IPS-15b (cell line): ENCODE measurements around the gene YPEL2.

ENCODE experiments used
- H3K27me3 ChIP-seq: one replicate; pipeline ENCODE4 v1.6.1; 2013; ENCODE audit warnings: low read length; ENCODE audit not compliant: control insufficient read depth, insufficient read depth
- H3K36me3 ChIP-seq: one replicate; pipeline ENCODE4 v1.6.1; 2013; ENCODE audit warnings: low read length; ENCODE audit not compliant: control insufficient read depth, insufficient read depth
- H3K4me1 ChIP-seq: one replicate; pipeline ENCODE4 v1.6.1; 2013; ENCODE audit warnings: mild to moderate bottlenecking, low read length; ENCODE audit not compliant: control insufficient read depth, insufficient read depth
- H3K4me3 ChIP-seq: one replicate; pipeline ENCODE4 v1.5.1; 2013; ENCODE audit warnings: low read depth, low read length
- H3K9ac ChIP-seq: one replicate; pipeline ENCODE4 v1.6.1; 2013; ENCODE audit warnings: low read depth, mild to moderate bottlenecking, low read length
- H3K9me3 ChIP-seq: one replicate; pipeline ENCODE4 v1.6.1; 2013; ENCODE audit warnings: mild to moderate bottlenecking, low read length; ENCODE audit not compliant: control insufficient read depth, insufficient read depth

YPEL2 gene

DNA sequence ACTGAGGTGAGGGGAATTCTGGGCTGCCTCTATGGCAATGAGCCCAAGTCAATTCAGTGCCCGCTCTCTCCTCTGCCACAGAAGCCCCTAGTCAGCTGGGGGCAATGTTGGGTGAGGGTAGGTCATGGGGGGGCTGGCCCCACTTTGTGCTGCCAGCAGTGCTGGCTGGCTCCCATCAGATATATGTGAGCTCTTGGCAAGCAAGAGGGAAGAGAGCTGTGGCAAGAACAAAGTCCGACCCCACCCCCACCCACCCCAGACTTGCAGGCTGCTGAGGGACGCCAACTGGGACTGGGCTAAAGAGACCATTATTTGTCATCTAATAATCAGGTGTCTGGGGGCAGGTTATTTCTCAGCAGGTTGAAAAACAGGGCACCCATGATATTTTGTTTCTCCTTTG, 89.4 kb downstream of the YPEL2 start:
- no peaks in the 10 kb centered on the region for H3K27me3 ChIP-seq
- H3K36me3 ChIP-seq = no peaks in the 10 kb centered on the region
- H3K9ac ChIP-seq = no peak overlapping the region
- H3K4me1 ChIP-seq = peaks cover 5% of the 10 kb centered on the region
- no peaks in the 10 kb centered on the region for H3K9me3 ChIP-seq
- no peak overlapping the region for H3K4me3 ChIP-seq

DNA sequence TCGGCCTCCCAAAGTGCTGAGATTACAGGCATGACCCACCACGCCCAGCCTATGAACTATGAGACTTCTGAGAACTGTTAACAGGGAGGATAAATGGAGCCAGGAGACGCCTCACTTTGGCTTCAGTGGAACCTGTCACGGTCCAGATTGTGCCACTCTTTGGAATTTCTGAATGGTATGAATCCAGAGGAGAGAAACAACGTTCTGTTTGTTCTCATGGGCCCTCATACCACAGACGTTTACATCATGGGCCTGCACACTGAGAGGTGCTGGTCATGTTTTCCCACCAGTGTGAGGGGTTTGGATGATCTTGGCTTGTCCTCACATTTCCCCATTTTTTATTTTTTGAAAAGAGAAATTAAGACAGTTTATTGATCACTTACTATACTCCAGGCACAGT, 90.3 kb downstream of the YPEL2 start:
- Histone ChIP-seq H3K27me3 (no peaks in the 10 kb centered on the region), H3K9ac (no peak overlapping the region), H3K36me3 (no peaks in the 10 kb centered on the region), H3K4me3 (no peak overlapping the region), H3K9me3 (no peaks in the 10 kb centered on the region), H3K4me1 (peaks cover 5% of the 10 kb centered on the region)

DNA sequence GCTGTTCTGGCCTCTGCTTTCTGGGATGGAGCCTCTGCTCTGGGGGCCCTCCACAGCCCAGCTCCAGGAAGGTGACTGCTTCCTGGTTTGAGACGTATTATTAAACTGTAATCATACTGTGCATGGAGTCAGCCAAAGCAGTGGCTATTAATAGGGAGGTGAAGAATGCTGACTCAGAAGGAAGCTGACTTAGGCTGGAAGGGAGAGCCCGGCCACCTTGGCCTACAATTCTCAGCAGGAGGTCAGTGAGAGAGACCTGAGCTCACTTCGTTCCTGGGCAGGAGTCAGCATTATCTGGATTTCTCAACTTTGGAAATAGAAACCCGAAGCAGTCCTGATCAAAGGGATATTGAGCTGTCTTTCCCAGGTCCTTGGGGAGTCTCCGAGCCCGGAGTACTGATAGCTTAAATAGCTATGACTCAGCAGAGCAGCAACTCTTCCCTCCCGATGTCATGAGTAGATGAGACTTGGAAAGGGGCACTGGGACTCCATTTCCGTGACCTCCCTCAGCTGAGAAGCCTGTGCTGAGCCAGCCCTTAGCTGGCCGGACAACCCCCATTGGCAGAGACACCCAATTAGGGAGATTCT, 91.8 kb downstream of the YPEL2 start:
- Histone ChIP-seq H3K9ac (no peak overlapping the region), H3K36me3 (no peaks in the 10 kb centered on the region), H3K9me3 (no peaks in the 10 kb centered on the region), H3K27me3 (no peaks in the 10 kb centered on the region), H3K4me3 (no peak overlapping the region), H3K4me1 (peaks cover 5% of the 10 kb centered on the region)

DNA sequence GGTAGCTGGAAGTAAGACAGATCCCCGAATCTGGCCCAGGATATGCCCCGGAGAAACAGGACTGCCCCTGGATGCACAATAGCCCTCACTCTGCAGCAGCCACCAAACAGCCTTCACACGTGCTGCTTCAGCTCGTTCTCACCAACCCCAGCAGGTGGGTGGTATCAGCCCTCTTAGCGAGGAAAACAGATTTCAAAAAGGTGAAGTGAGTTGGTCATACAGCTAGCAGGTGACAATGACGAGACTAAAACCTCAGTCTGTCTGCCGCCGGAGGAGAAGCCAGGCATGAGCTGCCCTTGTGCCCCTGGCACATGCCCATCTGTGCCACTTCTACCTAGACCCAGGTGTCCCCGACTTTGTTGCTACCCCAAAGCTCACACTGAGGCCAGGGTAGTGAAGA, 92.4 kb downstream of the YPEL2 start:
- H3K36me3 ChIP-seq = no peaks in the 10 kb centered on the region
- H3K9ac ChIP-seq = no peak overlapping the region
- H3K4me3 ChIP-seq = no peak overlapping the region
- H3K4me1 ChIP-seq = peaks cover 5% of the 10 kb centered on the region
- H3K27me3 ChIP-seq = no peaks in the 10 kb centered on the region
- no peaks in the 10 kb centered on the region for H3K9me3 ChIP-seq

DNA sequence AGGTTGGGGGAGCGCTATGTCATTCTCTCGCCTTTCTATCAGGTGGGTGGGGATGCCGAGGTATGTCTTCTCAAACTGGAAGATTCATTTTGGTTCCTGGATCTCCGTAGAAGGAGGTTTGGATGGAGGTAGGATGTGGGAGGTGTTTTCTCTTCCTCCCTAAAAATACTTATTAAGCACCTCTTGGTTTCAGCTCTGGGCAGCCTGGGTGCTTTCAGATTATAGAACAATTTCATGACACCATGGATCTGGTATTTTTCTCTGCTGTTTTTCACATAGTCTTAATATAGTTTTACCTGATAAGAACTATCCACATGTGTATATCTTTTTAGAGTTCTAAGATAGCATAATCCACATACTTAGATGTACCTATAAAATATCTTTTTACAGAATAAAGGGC, 92.9 kb downstream of the YPEL2 start:
- Histone ChIP-seq H3K4me1 (peaks cover 5% of the 10 kb centered on the region), H3K36me3 (no peaks in the 10 kb centered on the region), H3K9me3 (no peaks in the 10 kb centered on the region), H3K9ac (no peak overlapping the region), H3K27me3 (no peaks in the 10 kb centered on the region), H3K4me3 (no peak overlapping the region)

DNA sequence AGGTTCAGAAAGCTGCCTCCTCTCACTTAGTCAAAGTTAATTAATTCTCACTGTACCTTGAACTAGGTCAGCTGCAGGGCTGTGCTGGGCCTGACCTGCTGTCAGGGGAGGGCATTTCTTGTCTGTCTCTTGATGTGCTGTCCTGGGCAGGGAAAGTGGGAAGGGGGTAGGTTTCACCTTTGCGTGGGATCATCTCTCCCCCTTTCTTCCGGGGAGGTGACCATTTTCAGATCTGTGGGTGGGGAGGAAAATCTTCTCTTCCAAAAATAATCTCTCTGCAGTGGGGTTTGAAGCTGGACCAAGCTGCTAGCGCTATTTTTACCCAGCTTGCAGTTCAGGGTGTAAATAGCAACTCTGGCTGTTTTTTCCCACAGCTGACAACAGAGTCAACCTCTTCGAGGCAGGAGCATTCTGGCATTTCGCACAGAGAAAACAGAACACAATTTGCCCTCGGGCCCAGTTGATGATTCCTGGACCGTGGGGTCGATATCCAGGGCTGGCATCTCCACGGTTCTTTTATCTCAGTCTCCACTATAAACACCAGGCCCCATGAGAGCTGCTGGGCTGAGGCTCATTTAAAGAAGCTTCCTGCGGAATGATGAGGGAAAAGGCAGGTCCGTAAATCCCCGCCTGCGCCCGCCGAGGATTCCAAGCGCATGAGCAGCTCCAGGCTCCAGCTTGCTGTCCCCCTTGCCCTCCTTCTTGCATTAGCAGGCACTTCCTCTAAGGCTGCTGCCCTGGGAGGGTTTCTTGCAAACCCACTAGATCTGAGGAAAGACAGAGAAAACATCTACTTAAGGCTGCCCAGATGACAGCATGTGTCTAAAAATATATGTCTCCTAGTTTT, 93.9 kb downstream of the YPEL2 start:
- Histone ChIP-seq H3K27me3 (no peaks in the 10 kb centered on the region), H3K36me3 (no peaks in the 10 kb centered on the region), H3K9me3 (no peaks in the 10 kb centered on the region), H3K4me3 (no peak overlapping the region), H3K9ac (no peak overlapping the region), H3K4me1 (peaks cover 5% of the 10 kb centered on the region)

DNA sequence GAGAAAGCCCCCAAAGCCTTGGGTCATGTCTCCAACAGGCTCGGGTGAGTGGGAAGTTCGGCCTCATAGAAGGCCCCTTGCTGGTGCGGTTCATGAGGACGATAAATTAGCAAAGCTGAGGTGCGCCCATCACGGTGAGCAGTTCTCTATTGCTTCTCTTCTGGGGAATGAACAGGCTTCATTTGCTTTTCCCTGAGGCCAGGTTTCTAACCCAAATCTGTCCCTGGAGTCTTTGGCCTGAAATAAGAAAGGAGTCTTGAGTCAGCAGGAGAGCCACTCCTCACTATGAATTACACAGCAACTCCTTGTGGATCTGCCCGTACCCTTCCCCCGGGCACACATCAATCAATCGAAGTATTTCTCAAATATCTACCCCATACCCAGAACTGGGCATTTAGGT, 94.6 kb downstream of the YPEL2 start:
- H3K9me3 ChIP-seq = no peaks in the 10 kb centered on the region
- no peak overlapping the region for H3K9ac ChIP-seq
- peaks cover 5% of the 10 kb centered on the region for H3K4me1 ChIP-seq
- H3K36me3 ChIP-seq = no peaks in the 10 kb centered on the region
- no peaks in the 10 kb centered on the region for H3K27me3 ChIP-seq
- H3K4me3 ChIP-seq = no peak overlapping the region

DNA sequence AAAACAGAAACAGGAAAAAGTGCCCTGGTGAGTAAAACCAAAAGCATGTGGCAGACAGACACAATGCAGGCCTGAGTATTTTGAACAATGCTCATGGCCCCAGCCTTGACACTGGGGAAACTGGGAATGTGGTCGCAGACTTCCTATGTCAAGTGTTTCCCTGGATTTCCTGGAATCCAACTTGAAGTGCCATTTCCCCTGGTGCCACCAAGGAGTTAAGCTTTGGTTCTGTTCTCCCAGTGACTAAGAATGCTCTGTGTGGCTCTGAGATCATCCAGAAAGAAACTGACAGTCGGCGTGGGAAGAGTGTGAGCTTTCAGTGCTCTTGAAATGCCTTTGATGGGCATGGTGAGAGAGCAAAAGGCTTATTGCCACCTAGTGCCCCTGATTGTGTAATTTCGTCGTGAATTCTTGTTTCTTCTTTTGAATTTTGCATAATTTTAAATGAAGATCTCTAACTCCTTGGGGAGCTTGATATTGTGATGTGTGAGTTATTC, 96.0 kb downstream of the YPEL2 start:
- peaks cover 5% of the 10 kb centered on the region for H3K4me1 ChIP-seq
- no peaks in the 10 kb centered on the region for H3K36me3 ChIP-seq
- H3K9ac ChIP-seq = no peak overlapping the region
- H3K4me3 ChIP-seq = no peak overlapping the region
- no peaks in the 10 kb centered on the region for H3K27me3 ChIP-seq
- H3K9me3 ChIP-seq = no peaks in the 10 kb centered on the region

DNA sequence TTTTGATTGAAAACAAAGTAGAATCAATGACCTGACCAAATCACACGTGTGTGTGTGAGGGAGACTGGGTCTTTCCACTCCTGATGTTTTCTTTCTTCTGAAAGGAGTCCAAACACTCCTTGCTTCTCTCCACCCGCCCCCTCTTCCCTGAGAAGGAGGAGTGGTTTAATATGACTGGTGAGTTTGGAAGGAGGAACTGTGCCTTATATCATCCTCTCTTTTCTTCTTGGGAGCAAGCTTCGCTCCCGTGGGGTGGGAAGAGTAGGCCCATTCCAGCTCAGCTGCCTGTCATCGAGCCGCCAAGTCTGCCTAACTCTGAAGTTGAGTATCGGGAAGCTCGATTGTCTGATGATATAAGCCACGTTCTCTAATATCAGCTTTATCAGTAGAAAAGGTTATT, 96.5 kb downstream of the YPEL2 start:
- Histone ChIP-seq H3K9me3 (no peaks in the 10 kb centered on the region), H3K4me1 (peaks cover 4% of the 10 kb centered on the region), H3K27me3 (no peaks in the 10 kb centered on the region), H3K36me3 (no peaks in the 10 kb centered on the region), H3K4me3 (no peak overlapping the region), H3K9ac (no peak overlapping the region)

DNA sequence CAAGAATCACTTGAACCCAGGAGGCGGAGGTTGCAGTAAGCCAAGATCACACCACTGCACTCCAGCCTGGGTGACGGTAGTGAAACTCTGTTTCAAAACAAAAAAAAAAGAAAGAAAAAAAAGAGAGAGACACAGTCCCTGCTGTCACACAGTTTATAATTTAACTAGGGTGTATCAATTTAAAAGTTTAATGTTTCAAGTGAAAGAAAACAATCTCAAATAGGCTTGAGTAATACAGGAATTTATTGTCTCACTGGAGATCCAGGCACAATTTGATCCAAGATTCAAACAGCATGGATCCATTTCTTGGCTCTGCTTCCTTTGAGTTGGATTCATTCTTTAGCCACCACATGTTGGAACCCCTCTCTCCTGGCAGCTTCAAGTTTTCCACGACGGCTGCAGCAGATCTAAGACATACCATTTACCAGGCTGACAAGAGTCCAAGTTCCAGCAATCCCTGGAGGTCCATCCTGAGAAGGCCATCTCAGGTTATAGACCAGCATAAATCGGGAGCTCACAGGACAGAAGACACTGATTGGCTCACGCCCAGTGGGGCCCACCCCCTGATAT, 97.5 kb downstream of the YPEL2 start:
- no peak overlapping the region for H3K4me3 ChIP-seq

DNA sequence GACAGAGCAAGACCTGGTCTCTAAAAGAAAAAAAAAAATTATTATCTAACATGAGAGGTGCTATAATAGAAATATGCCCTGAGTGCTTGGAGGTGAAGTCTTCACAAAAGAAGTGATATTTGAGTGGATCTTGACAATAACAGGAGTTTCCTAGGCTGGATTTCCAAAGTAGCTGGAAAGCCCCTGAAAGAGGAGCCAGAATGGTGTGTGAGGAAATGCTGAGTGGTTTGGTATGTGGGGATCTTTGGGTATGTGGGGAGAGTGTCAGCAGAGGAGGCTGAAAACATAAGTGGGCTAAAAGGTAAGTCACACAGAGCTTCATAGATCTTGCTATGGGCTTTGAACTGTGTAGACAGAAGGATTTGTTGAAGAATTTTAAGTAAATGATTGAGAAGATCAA, 100.1 kb downstream of the YPEL2 start:
- H3K9ac ChIP-seq = no peak overlapping the region
- no peaks in the 10 kb centered on the region for H3K27me3 ChIP-seq
- H3K9me3 ChIP-seq = no peaks in the 10 kb centered on the region
- H3K4me1 ChIP-seq = no peaks in the 10 kb centered on the region
- H3K4me3 ChIP-seq = no peak overlapping the region
- H3K36me3 ChIP-seq = no peaks in the 10 kb centered on the region

More for the DNA sequence above, 97.5 kb downstream of the YPEL2 start:
- H3K9me3 ChIP-seq = no peaks in the 10 kb centered on the region
- no peaks in the 10 kb centered on the region for H3K36me3 ChIP-seq
- H3K27me3 ChIP-seq = no peaks in the 10 kb centered on the region
- H3K9ac ChIP-seq = no peak overlapping the region
- H3K4me1 ChIP-seq = no peaks in the 10 kb centered on the region

DNA sequence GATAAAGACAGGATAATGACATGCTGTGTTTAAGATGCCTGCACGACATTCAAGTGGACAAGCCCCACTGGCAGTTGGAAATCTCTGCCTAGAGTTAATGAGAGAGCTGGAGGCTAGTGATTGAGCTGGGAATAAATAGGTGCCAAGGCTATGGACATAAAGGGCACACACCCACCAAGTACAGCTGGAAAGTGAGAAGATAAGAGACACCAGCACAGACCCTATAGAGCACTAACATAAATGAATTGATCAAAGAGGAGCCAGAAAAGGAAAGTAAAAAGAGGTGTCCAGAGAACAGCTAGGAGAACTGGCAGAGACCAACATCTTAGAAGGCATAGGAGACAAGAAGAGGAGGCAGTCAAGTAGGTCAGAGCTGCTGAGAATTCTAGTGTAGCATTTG, 101.2 kb downstream of the YPEL2 start:
- Histone ChIP-seq H3K36me3 (no peaks in the 10 kb centered on the region), H3K9me3 (no peaks in the 10 kb centered on the region), H3K4me1 (no peaks in the 10 kb centered on the region), H3K4me3 (no peak overlapping the region), H3K9ac (no peak overlapping the region), H3K27me3 (no peaks in the 10 kb centered on the region)
